ENCODE measurements around the gene SHLD3. TPM values are rescaled to one million over a fixed set of nuclear protein-coding genes. Genes with fewer than 3 reads are reported as not detected.
A peak's percentile ranks its signal among the peaks of the same experiment; 100 is the strongest.
"Not testable (repeated sequence)": the region's sequence is repeated elsewhere in the genome, so short reads cannot be mapped to it uniquely, and the experiment has no call there.

Gene SHLD3, protein sequence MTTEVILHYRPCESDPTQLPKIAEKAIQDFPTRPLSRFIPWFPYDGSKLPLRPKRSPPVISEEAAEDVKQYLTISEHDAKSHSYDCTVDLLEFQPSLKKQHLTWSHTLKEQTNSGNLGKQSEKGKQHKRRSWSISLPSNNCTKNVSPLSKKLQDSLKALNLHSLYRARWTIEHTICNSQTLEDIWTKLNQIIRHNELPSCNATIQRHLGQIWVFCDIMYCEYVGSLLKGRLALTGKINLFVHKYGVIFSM
- total RNA-seq: 3.9 and 5.5 TPM in 2 replicates

DNA sequence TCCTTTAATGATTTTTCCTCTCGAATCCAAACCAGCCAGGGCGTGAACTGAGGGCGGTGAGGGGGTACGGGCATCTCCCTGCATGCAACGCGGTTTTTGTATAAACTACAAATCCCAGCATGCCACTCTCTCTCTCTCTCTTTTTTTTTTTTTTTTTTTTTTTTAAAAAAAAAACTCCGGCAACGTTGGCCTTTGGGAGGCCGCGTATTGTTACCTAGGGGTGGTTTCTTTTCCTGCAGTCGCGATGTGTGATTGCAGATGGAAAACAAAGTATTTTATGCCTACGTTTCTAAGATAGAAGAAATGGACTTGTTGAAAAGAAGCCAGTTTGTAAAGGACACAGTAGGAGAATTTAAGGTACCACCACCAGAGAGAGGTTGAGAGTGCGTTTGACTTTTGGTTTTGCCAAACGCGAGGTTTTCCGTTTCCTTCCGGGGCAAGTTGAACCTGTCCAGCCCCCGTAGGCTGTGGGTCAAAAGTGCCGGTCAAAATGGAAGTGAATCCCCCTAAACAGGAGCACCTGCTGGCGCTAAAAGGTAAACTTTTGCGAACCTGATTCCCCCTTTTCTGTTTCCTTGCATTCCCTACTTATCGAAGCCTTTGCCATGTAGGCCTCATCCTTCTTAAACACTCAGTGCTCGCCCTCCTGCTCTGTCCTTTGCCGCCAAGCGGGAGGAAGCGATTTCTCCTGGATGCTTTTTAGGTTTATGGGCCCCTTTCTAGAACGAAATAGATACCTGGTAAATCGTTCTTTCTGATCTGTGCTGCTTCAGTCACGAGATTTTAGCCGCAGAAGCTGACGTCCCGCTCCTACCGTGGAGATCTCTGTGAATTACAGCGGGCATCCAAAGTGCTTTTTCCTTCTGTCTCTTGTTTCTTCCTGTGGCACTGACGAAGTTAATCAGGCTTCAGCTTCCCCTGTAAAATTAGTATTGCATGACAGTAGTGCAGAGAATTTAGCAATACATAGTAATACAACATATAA lies at the start of gene SHLD3, which contains the start of gene TRAPPC13:
SHLD3 (plus strand) TSS at position 457 of the 985 bp plus-strand sequence. CDS start 4,561 bp downstream, outside the sequence.
TRAPPC13 (plus strand) TSS at position 457 of the 985 bp plus-strand sequence; CDS start at position 491, 34 bp downstream.
- DNase-seq (ENCODE audit: low read depth, low spot score): peak; percentile 46

DNA sequence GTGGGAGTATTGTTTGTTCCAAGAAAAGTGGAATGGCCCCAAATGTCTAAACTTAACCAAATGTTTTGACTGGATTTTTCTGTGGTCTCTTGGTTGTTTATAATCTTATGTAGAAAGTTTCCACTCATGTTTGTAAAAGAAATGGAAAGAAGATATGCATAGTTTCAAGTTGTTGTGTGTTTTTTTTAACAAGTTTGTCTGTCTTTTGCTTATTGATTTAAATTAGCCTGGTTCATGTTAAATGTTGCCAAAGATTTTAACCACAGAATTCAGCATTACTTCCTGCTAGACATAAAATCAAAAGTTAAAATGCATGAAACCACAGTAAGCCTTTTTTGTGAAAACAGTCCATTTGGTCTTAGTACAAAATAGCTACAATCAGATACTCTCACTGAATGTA lies 47.7 kb upstream of the SHLD3 start:
- no peak for DNase-seq (ENCODE audit: low read depth, low spot score)

DNA sequence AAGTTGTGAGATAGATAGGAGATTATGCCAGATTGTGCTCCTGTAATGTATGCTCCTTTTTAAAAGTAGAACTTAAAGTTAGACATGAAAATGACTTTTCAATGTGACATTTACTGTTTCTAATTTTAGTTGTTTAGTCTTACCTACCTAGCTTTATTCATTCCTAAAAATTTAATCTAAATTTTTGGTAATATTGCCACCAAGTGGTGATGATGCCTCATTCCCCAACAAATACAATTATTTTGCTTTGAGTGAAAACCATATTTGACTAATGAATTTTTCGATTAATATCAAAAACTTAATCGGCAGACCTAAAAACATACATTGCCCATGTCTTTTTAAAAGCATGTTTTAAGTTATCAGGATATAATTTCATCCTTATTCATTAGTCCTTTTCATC lies 36.1 kb upstream of the SHLD3 start:
- DNase-seq (ENCODE audit: low read depth, low spot score): no peak

DNA sequence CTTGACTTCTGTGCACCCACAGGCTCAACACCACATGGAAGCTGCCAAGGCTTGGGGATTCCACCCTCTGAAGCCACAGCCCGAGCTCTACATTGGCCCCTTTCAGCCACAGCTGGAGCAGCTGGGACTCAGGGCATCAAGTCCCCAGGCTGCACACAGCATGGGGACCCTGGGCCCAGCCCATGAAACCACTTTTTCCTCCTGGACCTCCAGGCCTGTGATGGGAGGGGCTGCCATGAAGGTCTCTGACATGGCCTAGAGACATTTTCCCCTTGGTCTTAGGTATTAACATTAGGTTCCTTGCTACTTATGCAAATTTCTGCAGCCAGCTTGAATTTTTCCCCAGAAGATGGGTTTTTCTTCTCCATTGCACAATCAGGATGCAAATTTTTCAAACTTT lies 23.1 kb upstream of the SHLD3 start:
- not testable (repeated sequence) for DNase-seq (ENCODE audit: low read depth, low spot score)

DNA sequence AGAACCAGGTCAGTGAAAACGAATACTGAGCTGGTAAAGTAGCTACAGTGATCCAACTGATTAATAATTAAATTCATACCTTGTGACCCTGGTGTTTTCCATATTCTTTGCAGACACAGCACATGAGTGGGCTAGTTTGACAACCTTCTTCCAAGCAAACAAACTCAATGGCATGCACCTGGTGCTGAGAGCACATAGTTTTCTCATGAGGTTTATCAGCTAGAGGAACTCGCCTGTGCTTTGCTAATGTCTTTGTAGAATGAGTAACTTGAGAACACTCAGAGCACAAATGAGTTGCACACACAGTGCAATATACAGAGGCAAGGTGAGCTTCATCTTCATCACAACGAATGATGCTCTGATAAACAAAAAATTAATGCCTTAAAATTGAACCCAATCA lies 13.3 kb upstream of the SHLD3 start:
- no peak for DNase-seq (ENCODE audit: low read depth, low spot score)

DNA sequence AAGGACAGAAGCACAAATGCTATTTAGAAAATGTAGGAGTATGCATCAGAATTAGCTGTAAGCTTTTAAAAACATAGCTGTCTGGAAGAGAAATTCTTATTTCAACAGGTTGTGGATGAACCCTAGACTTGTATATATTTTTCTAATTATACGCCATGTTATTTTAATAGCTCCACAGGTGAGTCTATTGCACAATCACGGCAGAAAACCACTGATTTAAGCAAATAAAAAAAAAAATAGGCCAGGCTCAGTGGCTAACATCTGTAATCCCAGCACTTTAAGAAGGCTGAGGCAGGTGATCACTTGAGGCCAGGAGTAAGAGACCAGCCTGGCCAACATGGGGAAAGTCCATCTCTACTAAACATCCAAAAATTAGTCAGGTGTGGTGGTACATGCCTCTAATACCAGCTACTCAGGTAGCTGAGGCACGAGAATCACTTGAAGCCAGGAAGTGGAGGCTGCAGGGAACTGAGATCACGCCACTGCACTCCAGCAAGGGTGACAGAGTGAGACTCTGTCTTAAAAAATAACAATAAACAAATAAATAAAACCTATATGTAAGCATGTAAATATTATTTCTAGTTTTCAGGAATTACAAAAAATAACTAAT lies 12.4 kb upstream of the SHLD3 start:
- no peak for DNase-seq (ENCODE audit: low read depth, low spot score)

DNA sequence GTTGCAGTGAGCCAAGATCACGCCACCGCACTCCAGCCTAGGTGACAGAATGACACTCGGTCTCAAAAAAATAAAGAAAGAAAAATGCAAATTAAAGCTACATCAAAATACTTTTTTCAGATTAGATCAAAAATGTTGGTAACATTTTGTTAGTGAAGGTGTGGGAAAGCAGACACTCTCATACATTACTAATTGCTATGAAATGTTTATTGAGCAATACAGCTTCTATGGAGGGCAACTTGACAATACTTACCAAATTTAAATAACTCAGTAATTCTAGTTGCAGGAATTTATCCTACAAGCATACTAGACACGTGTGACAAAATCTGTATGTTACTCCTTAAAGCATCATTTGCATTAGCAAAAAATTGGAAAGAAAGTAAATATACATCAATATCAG lies 4.8 kb upstream of the SHLD3 start:
- no peak for DNase-seq (ENCODE audit: low read depth, low spot score)

DNA sequence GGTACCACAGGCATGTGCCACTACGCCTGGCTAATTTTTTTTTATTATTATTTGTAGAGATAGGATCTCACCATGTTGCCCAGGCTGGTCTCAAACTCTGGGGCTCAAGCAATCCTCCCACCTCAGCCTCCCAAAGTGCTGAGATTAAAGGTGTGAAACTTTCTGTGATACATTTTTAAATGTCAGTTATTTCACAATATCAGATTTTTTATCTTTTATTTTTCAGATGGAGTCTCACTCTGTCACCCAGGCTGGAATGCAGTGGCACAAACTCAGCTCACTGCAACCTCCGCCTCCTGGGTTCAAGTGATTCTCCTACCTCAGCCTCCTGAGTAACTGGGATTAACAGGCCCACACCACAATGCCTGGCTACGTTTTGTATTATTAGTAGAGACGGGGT lies 2.9 kb upstream of the SHLD3 start:
- not testable (repeated sequence) for DNase-seq (ENCODE audit: low read depth, low spot score)

DNA sequence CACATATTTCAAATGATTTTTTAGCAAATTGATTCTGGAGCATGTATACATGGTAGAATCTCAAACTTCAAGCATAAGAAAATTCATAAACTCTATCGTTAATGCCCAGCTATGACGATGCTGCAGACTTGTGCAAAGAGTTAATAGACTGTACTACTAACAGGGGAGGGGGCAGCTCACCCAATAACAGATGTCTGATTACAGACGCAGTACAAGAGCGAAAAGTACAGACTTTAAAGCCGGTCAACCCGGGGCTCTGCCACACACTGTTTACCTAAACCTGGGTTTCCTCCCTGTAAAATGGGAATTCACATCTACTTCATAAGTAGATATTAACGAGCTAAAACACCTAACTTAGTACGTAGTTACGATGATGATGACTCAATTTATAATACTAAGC lies 1.3 kb upstream of the SHLD3 start:
- no peak for DNase-seq (ENCODE audit: low read depth, low spot score)

DNA sequence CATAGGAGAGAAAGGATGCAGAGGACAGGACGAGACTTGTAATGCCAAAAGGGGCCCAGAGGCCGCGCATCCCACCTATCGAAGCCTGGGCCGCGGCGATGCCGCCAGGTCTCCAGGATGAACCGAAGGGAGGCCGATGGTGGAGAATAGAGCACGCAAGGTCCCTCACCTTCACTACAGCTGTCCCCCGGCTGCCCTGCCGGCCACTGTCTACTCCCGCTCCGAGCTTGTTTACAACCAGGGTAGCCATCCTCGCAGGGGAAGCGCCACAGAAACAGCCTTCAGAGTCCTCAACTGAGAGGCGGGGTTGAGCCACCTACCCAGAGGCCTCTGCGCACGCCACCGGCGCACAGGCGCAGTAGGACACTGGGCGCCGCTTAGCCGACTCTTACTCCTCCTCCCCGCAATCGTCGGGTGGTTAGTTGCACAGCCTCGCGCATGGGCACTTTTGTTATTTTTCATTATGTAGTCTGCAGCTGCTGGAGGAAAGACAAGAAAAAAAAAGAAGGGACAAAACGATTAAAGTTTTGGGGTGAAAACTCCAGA lies 729 bp upstream of the SHLD3 start, which contains the start of gene TRIM23:
TRIM23 (minus strand) TSS at position 309 of the 546 bp plus-strand sequence; CDS start at position 250, 59 bp downstream.
- peak; percentile 84 for DNase-seq (ENCODE audit: low read depth, low spot score)

DNA sequence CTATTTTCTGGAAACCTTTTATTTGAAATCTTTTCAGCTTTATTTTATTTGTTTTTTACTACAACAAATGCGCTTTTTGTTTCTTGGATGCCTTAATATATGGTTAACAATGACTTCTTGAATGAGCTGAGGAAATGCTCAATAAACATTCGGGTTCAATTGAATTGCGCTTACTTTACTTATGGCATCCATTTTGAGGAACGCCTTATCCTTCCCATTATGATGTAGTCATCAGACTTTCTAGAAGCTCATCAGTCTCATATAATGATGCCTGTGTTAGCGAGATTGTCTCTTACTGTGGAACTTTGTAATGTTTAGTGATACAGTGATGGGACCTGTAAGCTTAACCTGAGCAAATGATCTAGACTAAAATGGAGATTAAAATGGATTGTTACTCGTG lies 916 bp downstream of the SHLD3 start:
- no peak for DNase-seq (ENCODE audit: low read depth, low spot score)

DNA sequence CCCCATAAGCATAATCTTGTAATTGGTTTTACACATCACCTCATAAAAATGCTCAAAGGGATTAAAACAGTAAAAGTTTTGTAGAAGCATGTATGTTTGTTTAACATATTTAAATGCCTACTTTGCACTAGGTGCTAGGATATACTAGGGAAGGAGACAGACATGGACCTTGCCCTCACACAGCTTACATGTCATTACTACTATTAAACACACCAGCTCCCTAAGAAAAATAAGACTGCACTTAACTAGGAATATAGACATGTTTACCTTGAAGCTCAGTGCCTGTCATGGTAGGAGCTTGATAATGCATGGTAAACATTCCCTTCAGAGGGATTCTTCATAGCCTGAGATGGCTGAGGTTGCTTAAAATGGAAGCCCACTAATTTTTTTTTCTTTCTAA lies 6.2 kb downstream of the SHLD3 start:
- DNase-seq (ENCODE audit: low read depth, low spot score): no peak

DNA sequence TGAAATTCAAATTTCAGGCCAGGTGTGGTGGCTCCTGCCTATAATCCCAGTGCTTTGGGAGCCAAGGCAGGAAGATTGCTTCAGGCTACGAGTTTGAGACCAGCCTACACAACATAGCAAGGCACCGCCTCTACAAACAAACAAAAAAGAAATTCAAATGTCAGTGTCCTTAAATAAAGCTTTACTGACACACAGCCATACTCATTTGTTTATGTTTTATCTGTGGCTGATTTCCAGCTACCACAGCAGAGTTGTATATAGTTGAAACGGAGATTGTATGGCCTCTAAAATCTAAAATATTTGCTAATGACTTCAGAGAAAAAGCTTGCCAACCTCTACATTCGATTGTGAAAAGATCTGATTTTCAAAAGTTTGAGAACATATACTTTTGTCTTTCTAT lies 15.4 kb downstream of the SHLD3 start:
- no peak for DNase-seq (ENCODE audit: low read depth, low spot score)

DNA sequence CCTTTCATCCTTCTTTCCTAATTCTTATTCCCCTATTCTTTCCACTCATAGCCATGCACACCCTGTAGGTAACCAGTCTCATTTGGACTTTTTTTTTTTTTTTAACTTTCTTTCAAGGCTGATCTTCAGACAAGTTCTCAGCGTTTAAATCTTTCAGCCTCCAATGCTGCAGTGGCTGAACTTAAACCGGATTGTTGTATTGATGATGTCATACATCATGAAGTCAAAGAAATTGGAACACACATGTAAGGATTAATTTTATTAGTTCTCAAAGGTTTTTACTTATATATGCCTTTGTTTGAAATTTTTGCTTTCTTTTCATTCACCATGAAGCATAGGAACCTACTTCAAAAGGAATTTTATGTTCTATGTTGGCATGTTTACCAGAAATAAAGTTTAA lies 22.1 kb downstream of the SHLD3 start:
- DNase-seq (ENCODE audit: low read depth, low spot score): no peak

DNA sequence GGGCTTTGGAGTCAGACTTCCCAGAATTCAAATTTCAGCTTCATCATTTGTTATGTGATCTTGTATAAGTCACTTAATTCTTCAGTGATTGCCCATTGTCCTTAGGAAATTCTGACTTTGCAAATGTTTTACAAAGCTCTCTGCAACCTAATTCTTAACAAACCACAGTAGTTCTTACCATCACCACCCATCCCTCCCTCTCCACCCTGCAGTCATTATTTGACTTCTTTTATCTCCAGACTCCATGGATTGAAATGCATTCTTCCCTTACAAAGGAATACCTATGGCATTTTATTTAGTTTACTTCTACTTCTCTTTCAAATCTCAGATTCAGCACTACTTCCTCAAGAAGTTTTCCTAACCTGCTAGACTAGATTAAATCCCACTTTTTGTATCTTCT lies 23.1 kb downstream of the SHLD3 start:
- DNase-seq (ENCODE audit: low read depth, low spot score): no peak

DNA sequence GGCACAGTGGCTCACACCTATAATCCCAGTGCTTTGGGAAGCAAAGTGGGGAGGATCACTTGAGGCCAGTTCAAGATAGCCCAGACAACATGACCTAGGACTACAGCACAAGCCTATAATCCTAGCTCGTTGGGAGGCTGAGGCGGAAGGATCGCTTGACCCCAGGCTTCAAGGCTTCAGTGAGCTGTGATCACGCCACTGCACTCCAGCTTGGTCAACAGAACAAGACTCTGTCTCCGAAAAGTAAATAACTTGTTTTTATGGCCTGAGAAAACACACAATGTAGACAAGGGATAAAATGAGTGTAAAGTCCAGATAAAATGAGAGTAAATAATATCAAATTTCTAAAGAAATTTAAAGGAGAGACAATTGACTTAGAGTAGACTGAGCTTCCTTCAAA lies 26.3 kb downstream of the SHLD3 start:
- DNase-seq (ENCODE audit: low read depth, low spot score): no peak

DNA sequence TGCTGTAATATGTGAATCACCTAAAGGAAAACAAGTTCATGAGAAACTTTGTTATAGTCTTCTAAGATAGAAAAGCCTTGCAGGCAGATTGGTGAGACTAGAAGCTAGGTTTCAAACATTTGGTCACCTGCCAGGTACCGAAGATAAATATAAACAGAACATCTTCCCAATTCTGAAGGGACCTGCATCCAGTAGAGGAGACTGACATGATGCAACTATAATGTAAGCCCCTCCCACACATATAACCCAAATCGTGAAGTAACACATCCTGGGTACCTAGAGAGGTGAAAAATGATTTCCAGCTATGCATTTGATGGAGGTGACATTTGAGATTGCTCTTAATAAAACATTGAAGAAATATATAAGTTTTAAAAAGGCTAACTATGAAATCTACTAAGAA lies 29.9 kb downstream of the SHLD3 start:
- DNase-seq (ENCODE audit: low read depth, low spot score): no peak

DNA sequence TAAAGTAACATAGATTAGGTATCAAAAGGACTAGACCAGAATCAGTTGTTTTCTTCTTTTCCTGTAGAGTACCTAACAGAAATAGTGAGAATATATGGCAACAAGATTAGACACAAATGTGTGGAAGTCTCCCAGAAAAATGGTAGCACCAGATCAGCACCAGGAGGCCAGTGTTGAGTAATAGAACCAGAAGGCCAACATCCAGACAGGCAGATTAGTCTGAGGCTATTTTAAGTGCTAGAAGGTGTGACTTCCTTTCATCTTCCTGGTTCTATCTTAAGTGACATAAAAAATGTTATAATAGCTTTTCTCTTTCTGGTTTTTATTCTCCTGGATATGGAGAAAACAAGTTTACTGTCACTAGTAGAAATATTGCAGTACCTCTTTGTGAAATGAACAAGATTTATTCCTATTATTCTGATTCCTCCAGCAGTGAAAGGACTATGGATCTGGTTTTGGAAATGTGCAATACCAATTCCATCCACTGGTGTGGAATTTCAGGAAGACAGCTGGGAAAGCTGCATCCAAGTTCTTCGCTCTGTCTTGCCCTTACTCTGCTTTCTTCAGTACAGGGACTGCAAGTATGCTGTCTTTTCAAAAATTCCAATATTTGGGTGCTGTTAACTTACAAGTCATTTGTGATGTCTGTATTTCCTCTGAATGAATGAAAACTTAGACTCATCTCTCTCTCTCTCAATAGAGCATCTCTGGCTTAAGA lies 39.1 kb downstream of the SHLD3 start:
- DNase-seq (ENCODE audit: low read depth, low spot score): no peak

DNA sequence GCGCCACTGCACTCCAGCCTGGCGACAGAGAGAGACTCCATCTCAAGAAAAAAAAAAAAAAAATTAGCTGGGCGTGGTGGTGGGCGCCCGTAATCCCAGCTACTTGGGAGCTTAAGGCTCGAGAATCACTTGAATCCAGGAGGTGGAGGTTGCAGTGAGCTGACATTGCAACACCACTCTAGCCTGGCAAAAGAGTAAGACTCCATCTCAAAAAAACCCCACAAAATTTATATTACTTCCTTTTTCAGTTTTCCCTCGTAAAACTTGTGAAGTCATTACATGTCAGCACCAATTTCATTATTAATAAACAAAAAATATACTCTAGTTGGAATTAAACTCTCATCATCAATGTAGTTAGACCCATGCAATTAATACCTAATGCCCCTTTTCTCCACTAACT lies 43.9 kb downstream of the SHLD3 start:
- no peak for DNase-seq (ENCODE audit: low read depth, low spot score)

DNA sequence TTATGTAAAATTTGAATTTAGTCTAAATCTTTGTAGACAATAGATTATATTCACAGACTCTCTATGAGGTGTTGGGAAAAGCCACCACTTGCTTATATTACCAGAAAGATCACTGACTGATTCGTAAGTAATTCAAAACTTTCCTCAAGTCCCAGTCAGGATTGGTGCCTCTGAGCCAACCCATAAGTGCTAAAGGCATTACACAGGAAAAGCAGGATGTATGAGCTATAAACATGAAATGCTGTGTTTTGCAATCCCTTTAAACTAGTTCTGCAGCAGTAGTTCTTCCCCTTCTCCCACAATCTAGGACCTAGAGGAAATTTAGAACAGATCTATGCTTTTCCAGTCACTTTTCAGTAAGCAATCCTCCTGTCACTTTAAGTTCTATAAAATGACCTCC lies 48.0 kb downstream of the SHLD3 start:
- no peak for DNase-seq (ENCODE audit: low read depth, low spot score)

DNA sequence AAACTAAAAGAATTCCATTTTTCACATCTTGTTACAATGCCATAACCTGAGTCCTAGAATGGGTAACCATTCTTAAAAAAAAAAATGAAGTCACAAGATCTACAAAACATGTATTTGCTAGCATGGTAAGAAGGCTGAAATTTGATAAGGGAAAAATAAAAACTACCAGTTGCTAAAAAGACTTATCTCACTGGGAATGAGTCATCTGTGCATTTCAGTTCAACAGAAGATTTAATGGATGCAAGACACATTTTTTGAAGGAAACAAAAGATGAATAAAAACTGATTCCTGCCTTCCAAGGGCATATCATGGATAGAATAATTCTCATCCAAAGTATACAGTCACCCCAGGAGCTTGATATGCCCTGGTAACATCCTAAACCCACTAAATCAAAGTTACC lies 49.9 kb downstream of the SHLD3 start:
- DNase-seq (ENCODE audit: low read depth, low spot score): no peak

All from pulmonary artery endothelial cell (primary cell).